GM12872 (cell line): ENCODE results near the gene KLHL30.

Experiments used
- TF ChIP-seq, protein P1 (sequence below): IDR thresholded peaks from 3 replicates; pipeline ENCODE4 v1.5.1; 2011; ENCODE audit warnings: low read depth, mild to moderate bottlenecking, low read length, moderate library complexity; ENCODE audit not compliant: insufficient read depth

Gene KLHL30

DNA sequence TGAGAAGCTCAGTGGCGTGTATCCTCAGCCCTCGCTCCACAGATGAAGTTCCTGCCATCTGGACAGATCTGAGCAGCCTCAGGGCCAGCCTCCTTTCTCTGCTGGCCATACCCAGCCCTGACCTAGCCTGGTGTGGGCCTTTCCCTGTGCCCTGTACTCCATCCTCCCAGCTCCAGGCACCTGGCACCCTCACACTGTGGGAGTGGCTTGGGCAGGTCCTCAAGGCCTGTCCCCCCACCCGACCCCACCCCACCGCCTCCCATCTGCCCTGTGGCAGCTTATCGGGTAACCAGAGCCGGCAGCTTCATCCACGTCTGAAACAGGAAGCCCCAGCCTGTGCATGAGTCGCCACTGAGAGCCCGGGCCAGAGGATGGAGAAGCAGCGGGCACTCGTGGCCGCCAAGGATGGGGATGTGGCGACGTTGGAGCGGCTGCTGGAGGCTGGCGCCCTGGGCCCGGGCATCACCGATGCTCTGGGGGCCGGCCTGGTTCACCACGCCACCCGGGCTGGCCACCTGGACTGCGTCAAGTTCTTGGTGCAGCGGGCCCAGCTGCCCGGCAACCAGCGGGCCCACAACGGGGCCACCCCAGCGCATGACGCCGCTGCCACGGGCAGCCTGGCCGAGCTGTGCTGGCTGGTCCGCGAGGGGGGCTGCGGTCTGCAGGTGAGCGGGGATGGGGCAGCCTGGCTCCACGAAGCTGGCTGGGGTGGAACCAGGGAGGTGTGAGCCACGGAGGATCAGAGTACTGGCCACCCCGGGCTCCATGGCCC lies 38.2 kb upstream of the KLHL30 start, which contains the start of gene ESPNL:
ESPNL (plus strand) TSS at position 292 of the 772 bp plus-strand sequence; CDS start at position 372, 80 bp downstream.
- TF ChIP-seq, protein P1, sequence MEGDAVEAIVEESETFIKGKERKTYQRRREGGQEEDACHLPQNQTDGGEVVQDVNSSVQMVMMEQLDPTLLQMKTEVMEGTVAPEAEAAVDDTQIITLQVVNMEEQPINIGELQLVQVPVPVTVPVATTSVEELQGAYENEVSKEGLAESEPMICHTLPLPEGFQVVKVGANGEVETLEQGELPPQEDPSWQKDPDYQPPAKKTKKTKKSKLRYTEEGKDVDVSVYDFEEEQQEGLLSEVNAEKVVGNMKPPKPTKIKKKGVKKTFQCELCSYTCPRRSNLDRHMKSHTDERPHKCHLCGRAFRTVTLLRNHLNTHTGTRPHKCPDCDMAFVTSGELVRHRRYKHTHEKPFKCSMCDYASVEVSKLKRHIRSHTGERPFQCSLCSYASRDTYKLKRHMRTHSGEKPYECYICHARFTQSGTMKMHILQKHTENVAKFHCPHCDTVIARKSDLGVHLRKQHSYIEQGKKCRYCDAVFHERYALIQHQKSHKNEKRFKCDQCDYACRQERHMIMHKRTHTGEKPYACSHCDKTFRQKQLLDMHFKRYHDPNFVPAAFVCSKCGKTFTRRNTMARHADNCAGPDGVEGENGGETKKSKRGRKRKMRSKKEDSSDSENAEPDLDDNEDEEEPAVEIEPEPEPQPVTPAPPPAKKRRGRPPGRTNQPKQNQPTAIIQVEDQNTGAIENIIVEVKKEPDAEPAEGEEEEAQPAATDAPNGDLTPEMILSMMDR, result no peak

DNA sequence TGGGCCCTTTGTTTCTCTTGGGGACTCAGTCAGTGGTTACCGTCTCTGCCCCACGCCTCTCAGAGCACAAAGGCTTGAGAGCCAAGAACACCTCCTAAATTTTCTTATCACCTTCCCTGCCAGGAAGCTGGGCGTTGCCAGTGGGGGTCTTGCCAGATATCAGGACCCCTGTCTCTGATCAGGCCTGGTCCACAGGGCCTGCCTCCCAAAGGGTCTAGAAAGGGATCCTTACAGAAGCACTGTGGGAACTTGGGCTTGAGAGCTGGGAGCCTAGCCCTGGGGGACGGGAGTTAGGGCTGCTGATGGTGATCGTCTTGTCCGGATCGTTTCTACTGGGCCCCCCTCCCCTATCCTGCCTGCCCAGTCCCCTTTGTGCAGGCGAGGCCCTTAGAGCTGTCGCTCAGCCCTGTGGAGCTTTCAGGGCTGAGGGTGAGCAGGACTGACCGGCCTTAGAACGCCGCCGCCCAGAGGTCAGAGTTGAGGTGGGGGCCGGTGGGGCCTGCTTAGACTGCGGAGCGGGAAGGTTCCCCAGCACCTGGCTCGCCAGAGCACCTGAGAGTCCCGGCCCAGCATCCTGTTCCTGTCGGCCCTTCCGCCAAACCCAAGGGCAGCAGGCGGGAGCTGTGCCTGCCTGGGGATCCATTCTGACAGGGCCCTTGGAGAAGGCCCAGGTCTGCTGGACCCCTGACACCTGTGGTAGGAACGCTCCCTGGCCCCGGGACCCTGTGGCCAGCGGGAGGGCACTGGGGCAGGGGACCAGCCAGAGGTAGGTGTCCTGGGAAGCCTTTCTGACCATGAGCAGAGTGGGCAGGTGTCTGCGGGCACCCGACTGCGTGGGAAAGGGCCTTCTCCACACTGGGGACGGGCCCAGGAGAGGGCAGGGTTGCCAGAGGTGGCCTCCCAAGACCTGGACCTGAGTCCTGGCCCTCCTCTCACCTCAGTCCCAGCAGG lies 37.4 kb upstream of the KLHL30 start:
- TF ChIP-seq, protein P1, result no peak

DNA sequence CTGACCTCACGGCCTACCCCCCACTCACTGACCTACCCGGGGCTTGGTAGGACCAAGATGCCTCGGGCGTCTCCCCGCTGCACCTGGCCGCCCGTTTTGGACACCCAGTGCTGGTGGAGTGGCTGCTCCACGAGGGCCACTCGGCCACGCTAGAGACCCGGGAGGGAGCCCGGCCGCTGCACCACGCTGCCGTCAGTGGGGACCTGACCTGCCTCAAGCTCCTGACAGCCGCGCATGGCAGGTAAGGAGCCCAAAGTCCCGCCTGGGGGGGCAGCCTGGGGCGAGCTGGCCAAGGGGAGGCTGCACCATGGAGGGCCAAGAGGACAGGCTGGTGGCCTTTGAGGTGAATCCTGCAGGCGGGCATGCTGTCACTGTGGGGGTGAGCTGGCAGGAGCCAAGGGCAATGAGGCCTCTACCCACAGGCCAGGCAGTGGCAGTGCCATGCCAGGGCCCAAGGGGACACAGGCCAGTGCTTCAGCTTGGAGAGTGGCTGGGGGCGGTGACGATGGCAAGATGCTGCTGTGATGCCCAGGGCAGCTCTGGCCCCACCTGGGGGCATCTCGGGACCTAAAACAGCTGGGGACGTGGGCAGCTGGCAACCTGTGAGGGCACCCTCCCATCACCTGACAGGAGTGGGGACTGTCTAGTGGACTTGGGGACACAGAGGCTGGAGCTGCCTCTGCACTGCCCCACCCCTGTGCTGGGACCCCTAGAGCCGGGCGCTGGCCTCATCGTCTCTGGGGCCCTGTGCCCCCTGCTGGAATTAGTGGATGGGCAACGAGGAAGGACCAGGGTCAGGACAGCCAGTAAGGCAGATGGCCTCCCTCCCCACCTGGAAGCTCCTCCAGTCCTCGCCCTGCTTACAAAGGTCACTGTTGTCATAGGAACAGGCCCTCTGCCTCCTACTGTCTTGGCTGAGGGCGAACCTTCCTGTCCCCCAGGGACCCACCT lies 36.3 kb upstream of the KLHL30 start:
- TF ChIP-seq, protein P1, result no peak

DNA sequence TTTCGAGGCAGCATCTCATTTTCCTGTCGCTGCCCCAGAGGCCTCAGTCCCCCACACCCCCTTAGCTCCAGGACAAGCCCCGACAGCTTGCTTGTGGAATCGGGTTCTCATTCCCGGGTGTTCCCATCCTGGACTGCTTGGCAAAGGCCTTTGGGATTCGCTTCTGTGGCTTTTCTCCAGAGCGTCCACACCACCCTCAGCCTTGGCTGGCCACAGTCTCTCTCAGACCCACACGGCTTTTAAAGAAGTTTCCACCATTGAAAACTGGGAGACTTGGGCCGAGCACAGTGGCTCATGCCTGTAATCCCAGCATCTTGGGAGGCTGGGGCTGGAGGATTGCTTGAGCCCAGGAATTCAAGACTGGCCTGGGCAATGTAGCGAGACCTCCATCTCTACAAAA lies 35.6 kb upstream of the KLHL30 start:
- TF ChIP-seq, protein P1, result no peak

DNA sequence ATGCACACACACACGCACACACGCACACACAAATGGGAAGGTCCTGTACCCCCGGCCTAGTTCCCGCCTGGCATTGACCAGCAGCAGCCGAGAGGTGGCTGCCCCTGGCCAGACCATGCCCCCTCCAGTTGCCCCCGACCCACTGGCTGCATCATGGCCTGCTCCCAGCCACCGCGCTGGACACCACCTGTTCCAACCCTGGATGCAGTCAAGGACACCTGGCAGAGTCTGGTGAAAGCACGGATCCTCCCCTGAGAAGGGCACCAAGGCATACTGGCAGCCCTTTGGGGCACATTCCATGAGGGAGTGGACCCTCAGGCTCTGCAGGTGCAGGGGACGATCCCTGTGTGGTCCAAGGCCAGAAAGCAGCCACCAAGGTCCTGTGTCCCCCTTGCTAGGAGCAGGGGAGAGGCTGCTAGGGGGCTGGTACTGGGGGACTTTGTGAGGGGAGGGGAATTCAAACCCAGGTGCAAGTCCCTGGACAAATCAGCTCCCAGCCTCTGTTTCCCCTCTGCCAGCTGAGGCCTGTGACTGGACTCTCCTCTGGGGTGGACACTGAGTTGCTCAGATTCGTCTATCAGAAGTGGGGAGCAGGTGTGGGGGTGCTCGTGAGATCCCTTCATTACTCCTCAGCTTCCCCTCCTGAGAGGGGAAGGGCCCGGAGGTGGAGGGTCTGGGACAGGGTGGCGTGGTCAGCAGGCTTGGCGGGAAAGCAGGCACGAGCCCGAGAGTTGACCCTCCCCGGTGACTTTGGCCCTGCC lies 34.8 kb upstream of the KLHL30 start:
- TF ChIP-seq, protein P1, result no peak

DNA sequence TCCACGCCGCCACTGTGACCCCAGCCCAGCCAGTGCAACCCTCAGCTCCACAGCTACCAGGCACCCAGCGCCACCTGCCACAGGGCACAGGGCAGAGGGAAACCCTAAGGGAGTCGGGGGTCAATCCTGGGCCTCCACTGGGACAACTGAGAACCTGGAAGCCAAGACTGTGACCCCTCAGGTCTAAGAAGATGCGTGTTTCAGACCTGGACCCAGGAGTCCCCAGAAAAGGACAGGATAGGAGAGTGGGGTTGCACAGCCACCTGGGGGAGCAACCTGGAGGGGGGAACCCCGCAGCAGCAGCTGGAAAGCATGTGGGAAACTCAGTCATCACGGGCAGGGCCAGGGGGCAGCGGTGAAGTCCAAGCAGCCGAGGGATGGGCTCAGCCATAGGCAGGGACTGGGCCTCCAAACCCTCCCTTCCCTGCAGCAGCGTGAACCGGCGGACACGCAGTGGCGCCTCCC lies 34.2 kb upstream of the KLHL30 start:
- TF ChIP-seq, protein P1, result no peak
